Transverse colon (tissue), 4 donors: ENCODE results near the gene GDF7. TPM values are rescaled to one million over a fixed set of nuclear protein-coding genes. Genes with fewer than 3 reads are reported as not detected.

Experiments used
- DNase-seq: peaks from one replicate; pipeline ENCODE4 v3.0.0-alpha.2; 2019
- H3K27ac ChIP-seq, 4 donors: fragments of 200-600 bp; sonication (generic); 2 replicates each; pipeline ENCODE4 v1.5.1; 2016 to 2018; ENCODE audit warnings: inconsistent platforms in 4 of 4
- H3K27me3 ChIP-seq: fragments of 200-600 bp; sonication (generic); 2 replicates; pipeline ENCODE4 v1.5.1; 2017; ENCODE audit warnings: inconsistent platforms
- H3K36me3 ChIP-seq, 4 donors: fragments of 200-600 bp; sonication (generic); 2 replicates each; pipeline ENCODE4 v1.5.1; 2017 to 2019; ENCODE audit warnings: inconsistent platforms in 4 of 4
- H3K4me1 ChIP-seq, 4 donors: fragments of 200-600 bp; sonication (generic); 2 replicates each; pipeline ENCODE4 v1.5.1; 2017 to 2020; ENCODE audit warnings: inconsistent platforms in 4 of 4
- H3K4me3 ChIP-seq, 4 donors: fragments of 200-600 bp; sonication (generic); 1 replicate in 1 of 4; 2 replicates in 3 of 4; pipeline versions ENCODE4 v1.5.1 to v1.6.1; 2017 to 2019; ENCODE audit warnings: inconsistent platforms in 4 of 4
- H3K9me3 ChIP-seq, 2 donors: fragments of 200-600 bp; sonication (generic); 2 replicates each; pipeline ENCODE4 v1.5.1; 2017 to 2019; ENCODE audit warnings: inconsistent platforms in 2 of 2
- CTCF ChIP-seq, 5 experiments: fragments of 200-600 bp in 3 of 5; fragments of 450-650 bp in 2 of 5; sonication (generic) in 3 of 5; IDR thresholded peaks; 1 replicate in 2 of 5; 2 replicates in 3 of 5; pipeline ENCODE4 v1.5.1; 2016 to 2017; ENCODE audit warnings: antibody characterized with exemption in 5 of 5, inconsistent platforms in 3 of 5, mild to moderate bottlenecking in 2 of 5, moderate library complexity in 1 of 5
- EP300 ChIP-seq: sonication (generic); formaldehyde crosslinking; IDR thresholded peaks from one replicate; pipeline ENCODE4 v1.6.1; 2017; ENCODE audit warnings: antibody characterized with exemption, low read depth
- POLR2A ChIP-seq: fragments of 450-650 bp; IDR thresholded peaks from one replicate; pipeline ENCODE4 v1.6.1; 2016; ENCODE audit warnings: antibody characterized with exemption, mild to moderate bottlenecking, moderate library complexity
- POLR2AphosphoS5 ChIP-seq, 3 donors: sonication (generic); formaldehyde crosslinking; IDR thresholded peaks; one replicate each; pipeline ENCODE4 v1.6.1; 2016; ENCODE audit warnings: antibody characterized with exemption in 3 of 3
- WGBS, 2 donors: methylation state at CpG; one replicate each; pipeline ENCODE4 v1.1.5; 2018; ENCODE audit warnings: low coverage in 1 of 2; 5-methylcytosine and 5-hydroxymethylcytosine counted together
- in situ Hi-C, 4 donors: fragments of 200-750 bp; cut with MboI; loops; one replicate each; pipeline versions ENCODE4 v1.15.0 to v1.15.1; 2017; ENCODE audit warnings: low sequenced_read_pairs in 3 of 4, low pct_ligation_motif_present in 1 of 4, low pct_unique_long_range_greater_than_20kb in 1 of 4
- intact Hi-C: fragments of 100-400 bp; cut with DNase I; formaldehyde crosslinking; loops from one replicate; pipeline ENCODE4 v1.15.1; 2023; ENCODE audit warnings: low total_unique reads
- total RNA-seq, 4 donors: library from RNA; depleted of rRNA; stranded (reverse); fragments of >200 nt; gene quantifications; one replicate each; pipeline ENCODE4 v1.1.0, GENCODE V29; 2016

The GDF7 gene
- total RNA-seq, 4 donors from 2014 or later, result 0.20 to 1.1 (median 0.58) TPM

- no peak for DNase-seq
Observed at GRCh38 chr2:20634507-20635112, 32.3 kb upstream of the GDF7 start.

GRCh38 chr2:20635113-20635510 lies 31.8 kb upstream of the GDF7 start:
- intact Hi-C loops (no loop called here), in situ Hi-C loops (loop anchor here in 3 of 4 donors (10.0 to 25.0 kb wide), 3 partner anchors 198 to 748 kb away; partner anchors contain the start of gene RHOB (in 1 of the 3))
- H3K27me3 ChIP-seq, result no peaks in the 10 kb centered on the region
- H3K9me3 ChIP-seq, result no peaks in the 10 kb centered on the region
- WGBS, 2 donors, result 51 to 66% methylated on average over 4 to 5 of the region's 5 CpGs
- peak overlapping the region; percentile 64 to 88 (median 85) for H3K27ac ChIP-seq
- no peak for DNase-seq
- H3K4me3 ChIP-seq, result no peak overlapping the region
- peaks cover 25 to 36% (median 29%) of the 10 kb centered on the region in 4 donors for H3K4me1 ChIP-seq
- no peak for TF ChIP-seq POLR2A
- no peak for TF ChIP-seq EP300
- no peaks in the 10 kb centered on the region for H3K36me3 ChIP-seq

More at GRCh38 chr2:20634507-20635112, 32.3 kb upstream of the GDF7 start:
- 29 to 45% methylated on average over 5 to 9 of the region's 9 CpGs for WGBS, 2 donors
- Histone ChIP-seq H3K27me3 (no peaks in the 10 kb centered on the region), H3K9me3 (no peaks in the 10 kb centered on the region), H3K4me1 (peaks cover 25 to 36% (median 29%) of the 10 kb centered on the region in 4 donors), H3K4me3 (no peak overlapping the region), H3K27ac (peak overlapping the region; percentile 64 to 88 (median 85)), H3K36me3 (no peaks in the 10 kb centered on the region)
- TF ChIP-seq POLR2AphosphoS5 (IDR thresholded peaks at IDR 0.05) (no peak), EP300 (no peak), POLR2A (no peak)
- in situ Hi-C loops, result loop anchor here in 3 of 4 donors (5.0 to 25.0 kb wide), 4 partner anchors 192 to 747 kb away; partner anchors contain the start of gene RHOB (in 1 of the 3)
- intact Hi-C loops, result no loop called here

GRCh38 chr2:20635675-20636584 lies 31.0 kb upstream of the GDF7 start:
- in situ Hi-C loops (loop anchor here in 3 of 4 donors (10.0 to 25.0 kb wide), 3 partner anchors 199 to 749 kb away; partner anchors contain the start of gene RHOB (in 1 of the 3)), intact Hi-C loops (no loop called here)
- Histone ChIP-seq H3K27me3 (no peaks in the 10 kb centered on the region), H3K27ac (peak overlapping the region; percentile 64 to 88 (median 85)), H3K4me3 (no peak overlapping the region), H3K9me3 (no peaks in the 10 kb centered on the region), H3K36me3 (no peaks in the 10 kb centered on the region), H3K4me1 (peaks cover 25 to 40% (median 29%) of the 10 kb centered on the region in 4 donors)
- WGBS, 2 donors, result 44 to 57% methylated on average over 6 to 32 of the region's 32 CpGs
- peak; percentile 88 for DNase-seq
- TF ChIP-seq EP300, result no peak
- TF ChIP-seq CTCF (IDR thresholded peaks at IDR 0.05), result peak; percentile 86 to 94 (median 91)
- peak; percentile 21 to 58 (median 51) for TF ChIP-seq POLR2AphosphoS5 (IDR thresholded peaks at IDR 0.05)

GRCh38 chr2:20637147-20637546 lies 29.8 kb upstream of the GDF7 start:
- Histone ChIP-seq H3K27ac (peak overlapping the region; percentile 64 to 88 (median 85)), H3K4me1 (peaks cover 25 to 44% (median 35%) of the 10 kb centered on the region in 4 donors), H3K36me3 (no peaks in the 10 kb centered on the region), H3K27me3 (no peaks in the 10 kb centered on the region), H3K9me3 (no peaks in the 10 kb centered on the region), H3K4me3 (no peak overlapping the region)
- no peak for DNase-seq
- TF ChIP-seq POLR2A (no peak), CTCF (IDR thresholded peaks at IDR 0.05) (no peak), EP300 (no peak), POLR2AphosphoS5 (IDR thresholded peaks at IDR 0.05) (peak; percentile 24 to 49 (median 38))
- WGBS, 2 donors, result 40 to 68% methylated on average over 1 to 12 of the region's 13 CpGs
- intact Hi-C loops, result no loop called here
- in situ Hi-C loops, result loop anchor here in 3 of 4 donors (10.0 to 25.0 kb wide), 3 partner anchors 200 to 750 kb away; partner anchors contain the start of gene RHOB (in 1 of the 3)
